NK-92 (cell line): ENCODE data around the gene OR51M1.
"Not testable (repeated sequence)": the region's sequence is repeated elsewhere in the genome, so short reads cannot be mapped to it uniquely, and the experiment has no call there.

Source experiments
- DNase-seq: peaks from one replicate; lab custom pipeline; 2025; ENCODE audit not compliant: unreplicated experiment; lab: John Stamatoyannopoulos, UW

The OR51M1 gene

GRCh38 chr11:5383576-5383975 lies at the start of gene OR51M1:
Gene OR51M1 (plus strand): TSS chr11:5383812. CDS start chr11:5389399, 5,587 bp downstream.
- no peak for DNase-seq

DNA sequence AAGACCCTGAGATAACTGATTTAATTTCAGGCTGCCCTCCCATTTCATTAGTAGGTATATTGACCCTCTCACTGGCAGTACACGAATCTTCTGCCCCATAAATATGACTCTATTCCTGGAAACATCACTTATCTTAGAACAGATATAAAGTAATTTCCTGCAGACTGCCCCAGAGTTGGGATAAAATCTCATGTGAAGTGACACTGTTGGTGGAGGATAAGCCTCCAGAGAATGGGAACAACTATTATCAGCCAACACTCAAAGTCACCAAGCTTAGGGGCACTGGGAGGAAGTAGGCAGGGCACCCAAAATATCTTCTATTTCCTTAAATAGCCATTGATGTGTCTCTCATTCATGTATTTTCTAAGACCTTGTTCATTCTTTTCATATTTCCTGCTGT lies 48.4 kb upstream of the OR51M1 start:
- DNase-seq, result no peak

GRCh38 chr11:5336331-5336730 lies 47.3 kb upstream of the OR51M1 start:
- no peak for DNase-seq

GRCh38 chr11:5337253-5337652 lies 46.4 kb upstream of the OR51M1 start:
- DNase-seq, result not testable (repeated sequence)

DNA sequence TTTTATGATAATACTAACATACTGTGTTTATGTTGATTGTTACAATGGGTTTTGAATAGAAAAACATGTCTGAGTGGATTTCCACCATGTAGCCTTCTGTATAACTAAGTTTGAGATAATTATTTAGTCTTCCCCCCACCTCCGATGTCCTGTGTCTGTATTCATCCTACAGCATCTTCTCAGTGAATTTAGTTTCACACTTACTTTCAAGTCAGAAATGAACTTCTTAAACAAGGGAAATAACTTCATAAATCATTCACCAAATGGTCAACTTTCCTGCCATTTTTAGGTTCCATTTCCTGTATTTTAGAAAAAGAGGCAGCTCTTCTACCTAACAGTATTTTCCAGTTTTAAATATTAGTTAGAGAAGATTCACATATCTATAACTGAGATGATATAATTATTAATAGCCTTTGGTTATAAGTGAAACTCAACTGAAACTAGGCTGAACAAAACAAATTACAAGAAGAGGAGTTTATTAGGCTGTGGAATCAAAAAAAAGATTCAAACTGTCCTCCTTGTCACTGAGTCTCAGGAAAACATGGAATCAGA lies 43.8 kb upstream of the OR51M1 start:
- DNase-seq, result no peak

DNA sequence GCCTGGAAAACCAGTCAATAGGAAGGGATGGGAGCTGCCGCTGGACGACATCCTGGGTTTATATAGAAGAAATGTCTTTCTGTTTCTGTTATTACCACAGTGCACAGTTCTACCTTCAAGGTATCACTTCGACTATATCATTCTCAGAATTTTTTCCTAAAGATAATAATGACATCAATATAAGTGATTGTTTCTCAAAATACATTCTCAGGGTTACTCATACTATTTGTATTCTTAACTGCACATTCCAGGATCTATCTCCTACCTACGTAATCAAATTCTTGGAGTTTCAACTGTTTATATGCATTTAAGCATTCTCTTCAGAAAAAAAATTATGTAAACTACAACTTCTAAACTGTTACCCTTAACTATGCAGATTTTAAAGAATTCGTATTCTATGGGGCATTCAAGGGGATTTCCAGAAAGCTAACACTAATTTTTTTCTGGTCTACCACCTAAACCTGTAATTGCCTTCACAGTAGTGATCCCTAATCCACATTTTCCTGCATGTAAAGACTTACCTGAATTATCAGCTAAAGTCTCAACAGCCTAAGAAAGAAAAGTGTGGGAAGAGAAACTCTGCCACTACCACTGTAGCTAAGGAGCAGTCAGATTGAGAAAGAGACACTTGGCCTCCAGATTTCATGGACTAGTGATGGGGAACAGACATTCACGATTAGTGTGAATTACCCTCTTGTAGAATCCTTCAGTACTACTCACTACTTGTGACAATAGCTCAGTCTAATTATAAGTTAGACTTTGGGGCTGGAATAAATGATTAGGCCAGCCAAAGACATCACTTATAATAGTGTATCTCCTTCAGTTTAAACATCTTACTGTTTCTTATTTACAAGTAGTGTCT lies 39.9 kb upstream of the OR51M1 start, which contains the start of gene OR51B5:
OR51B5 (minus strand) TSS at position 51 of the 862 bp plus-strand sequence; CDS start at position 51, 0 bp downstream.
- no peak for DNase-seq

DNA sequence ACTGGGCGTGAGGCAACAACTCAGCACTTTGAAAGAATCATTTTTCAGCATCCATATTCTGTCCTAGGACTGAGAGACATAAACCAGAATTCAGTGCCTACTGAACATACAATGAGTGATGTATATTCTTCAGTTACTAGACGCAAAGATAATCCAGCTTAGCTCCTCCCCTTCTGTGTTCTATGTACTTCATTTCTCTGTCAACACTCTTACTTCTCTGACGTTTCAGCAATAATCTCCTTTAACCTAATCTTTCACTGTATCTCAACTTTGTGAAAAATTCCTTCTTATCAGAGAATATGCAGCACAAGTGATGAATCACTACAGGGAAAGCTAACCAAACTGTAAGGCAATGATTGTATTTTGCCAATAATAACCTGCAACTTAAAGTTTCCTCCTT lies 37.8 kb upstream of the OR51M1 start:
- no peak for DNase-seq

DNA sequence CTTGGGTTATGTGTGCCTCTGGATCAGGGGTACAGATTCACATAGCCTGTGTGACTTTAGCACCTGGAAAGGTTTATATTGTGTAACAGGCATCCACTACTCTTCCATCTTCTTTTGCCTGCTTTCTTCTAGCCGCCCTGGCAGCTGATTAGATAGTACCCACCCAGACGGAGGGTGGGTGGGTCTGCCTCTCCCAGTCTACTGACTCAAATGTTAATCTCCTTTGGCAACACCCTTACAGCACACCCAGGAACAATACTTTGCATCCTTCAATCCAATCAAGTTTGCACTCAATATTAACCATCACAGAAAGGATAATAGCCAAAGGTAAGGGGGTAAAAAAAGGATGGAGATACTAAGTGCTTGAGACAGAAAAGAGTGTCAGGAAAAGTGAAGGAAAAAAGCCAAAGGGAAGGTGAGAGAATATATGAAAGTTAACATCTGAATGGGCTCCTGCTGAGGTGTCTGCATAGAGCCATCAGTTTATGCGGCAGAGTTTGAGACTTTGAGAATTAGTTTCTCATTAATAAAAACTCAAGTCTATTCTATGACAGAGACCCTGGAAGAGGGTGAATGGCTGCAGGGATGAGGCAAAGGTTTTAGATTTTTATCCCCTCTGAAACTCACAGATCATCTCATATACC lies 34.9 kb upstream of the OR51M1 start:
- no peak for DNase-seq

DNA sequence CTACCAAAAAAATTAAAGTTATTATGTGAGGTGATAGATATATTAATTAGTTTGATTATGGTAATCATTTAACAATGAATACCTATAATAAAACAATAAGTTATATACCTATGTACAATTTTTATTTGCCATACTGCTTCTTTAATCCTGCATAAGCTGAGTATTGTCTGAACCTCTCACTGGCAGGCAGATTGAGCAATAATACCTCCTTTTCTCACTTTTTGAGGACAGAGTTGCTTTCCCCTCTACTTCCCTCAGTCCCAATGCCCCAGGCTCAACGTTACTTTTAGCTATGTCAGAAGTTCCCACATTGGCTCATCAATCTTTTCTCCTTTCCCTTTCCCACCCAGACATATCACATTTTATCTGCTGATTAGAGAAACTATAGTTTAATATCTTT lies 34.1 kb upstream of the OR51M1 start:
- DNase-seq, result no peak

- no peak for DNase-seq
Measured at GRCh38 chr11:5351208-5351607, 32.4 kb upstream of the OR51M1 start, which contains the start of gene OR51B6. Gene OR51B6 (plus strand): TSS chr11:5351508. CDS start chr11:5351508, 0 bp downstream.

DNA sequence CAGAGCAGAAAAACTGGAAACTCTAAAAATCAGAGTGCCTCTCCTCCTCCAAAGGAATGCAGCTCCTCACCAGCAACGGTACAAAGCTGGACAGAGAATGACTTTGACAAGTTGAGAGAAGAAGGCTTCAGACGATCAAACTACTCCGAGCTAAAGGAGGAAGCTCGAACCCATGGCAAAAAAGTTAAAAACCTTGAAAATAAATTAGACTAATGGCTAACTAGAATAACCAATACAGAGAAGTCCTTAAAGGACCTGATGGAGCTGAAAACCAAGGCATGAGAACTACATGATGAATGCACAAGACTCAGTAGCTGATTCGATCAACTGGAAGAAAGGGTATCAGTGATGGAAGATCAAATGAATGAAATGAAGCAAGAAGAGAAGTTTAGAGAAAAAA lies 27.6 kb upstream of the OR51M1 start:
- not testable (repeated sequence) for DNase-seq

- no peak for DNase-seq
Measured at GRCh38 chr11:5362017-5362625, 21.5 kb upstream of the OR51M1 start.

DNA sequence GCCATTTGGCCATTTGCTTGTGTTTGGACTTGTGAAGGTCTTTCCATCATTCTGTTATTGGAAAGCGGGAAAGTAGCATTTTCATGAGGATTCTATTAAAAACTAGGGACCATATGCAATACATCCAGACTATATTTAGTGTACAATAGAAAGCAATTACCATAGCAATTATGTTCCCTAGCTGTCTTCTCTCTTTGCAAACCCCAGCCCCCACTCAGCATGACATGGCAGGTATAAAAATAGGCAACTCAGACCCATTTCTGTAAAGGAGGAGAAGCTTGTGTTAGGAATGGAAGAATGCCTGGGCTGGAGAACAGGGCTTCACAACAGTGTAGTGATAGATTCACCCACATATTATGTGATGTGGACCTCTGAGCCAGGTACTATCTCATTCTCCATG lies 19.9 kb upstream of the OR51M1 start:
- no peak for DNase-seq

DNA sequence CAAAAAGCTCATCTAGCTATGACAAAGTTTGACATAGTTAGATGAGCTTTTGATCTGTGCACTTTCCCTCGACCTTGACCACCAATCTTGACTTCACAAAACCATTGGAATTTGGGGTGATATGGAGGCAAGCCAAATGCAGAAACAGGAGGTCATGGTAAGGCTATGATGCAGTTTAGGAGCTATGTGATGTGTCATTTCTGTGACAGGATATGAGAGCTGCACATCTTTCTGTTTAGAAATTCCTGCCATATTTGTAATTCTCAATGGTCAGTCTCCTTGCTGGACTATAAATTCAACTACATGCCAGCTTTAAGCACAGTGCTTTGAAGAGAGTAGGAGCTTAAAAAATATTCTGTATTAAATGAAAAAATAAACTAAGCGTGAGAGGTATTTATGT lies 19.4 kb upstream of the OR51M1 start:
- no peak for DNase-seq

DNA sequence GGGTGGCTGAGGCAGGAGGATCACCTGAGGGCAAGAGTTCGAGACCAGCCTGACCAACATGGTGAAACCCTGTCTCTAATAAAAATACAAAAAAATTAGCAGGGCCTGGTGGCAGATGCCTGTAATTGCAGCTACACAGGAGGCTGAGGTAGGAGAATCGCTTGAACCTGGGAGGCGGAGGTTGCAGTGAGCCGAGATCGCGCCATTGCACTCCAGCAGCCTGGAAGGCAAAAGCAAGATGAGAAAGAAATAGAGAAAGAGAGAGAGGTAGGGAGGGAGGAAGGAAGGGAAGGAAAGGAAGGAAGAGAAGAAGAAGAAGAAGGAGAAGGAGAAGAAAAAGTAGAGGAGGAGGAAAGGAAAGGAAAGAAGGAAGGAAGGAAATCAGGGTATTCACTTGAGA lies 17.2 kb upstream of the OR51M1 start:
- not testable (repeated sequence) for DNase-seq

GRCh38 chr11:5366856-5367255 lies 16.8 kb upstream of the OR51M1 start:
- no peak for DNase-seq

DNA sequence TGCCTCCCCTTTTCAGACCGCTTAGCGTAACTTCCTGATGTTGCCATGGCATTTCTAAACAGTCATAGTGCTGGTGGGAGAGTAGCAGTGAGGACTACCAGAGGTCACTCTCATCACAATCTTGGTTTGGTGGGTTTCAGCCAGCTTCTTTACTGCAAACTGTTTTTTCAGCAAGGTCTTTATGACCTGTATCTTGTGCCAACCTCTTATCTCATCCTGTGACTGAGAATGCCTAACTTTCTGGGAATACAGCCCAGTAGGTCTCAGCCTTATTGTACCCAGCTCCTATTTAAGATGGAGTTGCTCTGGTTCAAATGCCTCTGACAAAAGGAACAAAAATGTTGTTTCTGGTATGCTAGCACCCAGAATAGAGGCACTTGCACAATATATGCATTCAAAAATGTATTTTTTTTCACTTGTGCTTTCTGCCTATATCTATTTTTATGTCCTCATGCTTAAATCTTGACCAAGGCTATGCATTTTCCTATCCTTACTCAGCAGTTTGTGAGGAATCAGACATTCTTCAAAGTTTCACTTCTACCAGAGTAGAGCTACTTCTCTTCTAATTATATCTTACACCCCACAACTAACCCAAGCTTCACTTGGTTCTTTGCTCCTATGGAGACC lies 16.1 kb upstream of the OR51M1 start:
- DNase-seq, result no peak

GRCh38 chr11:5368502-5369043 lies 15.0 kb upstream of the OR51M1 start:
- DNase-seq, result no peak

DNA sequence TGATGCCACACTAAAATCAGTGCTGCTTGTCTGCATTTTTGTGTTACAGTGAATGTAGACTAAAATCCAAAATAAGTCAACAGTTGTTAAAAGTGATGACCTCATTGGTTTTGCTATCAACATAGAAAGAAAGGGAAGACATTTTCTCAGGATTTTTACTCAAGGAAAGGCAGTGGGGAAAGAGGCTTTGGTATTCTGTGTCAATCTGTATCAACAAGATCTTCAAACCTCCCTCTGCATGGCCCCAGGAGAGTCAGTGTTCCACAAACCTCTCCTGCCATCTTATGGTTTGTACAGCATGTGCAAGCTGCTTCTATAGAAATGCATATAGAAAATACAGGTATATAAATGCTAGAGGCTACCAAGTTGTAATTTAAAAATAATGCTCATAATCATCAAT lies 13.8 kb upstream of the OR51M1 start:
- no peak for DNase-seq

DNA sequence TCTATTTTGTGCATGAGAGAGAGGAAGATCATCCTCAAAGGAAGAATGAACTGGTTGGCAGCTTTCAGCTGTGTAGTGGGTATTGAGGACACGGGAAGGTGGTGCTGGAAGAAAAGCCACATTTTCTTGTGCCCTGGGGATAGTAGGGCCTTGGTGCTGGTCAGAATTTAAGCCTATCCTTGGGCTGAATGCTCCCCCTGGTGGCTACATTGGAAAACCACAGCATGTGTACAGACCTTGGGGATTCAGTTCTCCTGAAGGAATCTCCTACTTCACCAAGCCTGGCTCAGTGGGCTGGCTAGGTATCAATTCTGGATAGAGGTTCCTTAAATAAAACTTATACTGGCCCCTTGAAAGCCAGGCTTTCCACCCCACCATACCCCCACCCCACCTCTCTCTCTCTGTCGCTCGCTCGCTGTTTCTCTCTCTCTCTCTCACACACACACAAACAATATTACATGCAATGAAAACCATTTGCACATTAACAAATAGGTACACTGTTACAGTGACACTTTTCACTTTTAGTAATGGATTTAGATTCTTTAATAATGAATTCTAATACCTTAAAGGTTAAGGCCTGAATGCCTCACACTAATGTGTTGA lies 2.8 kb upstream of the OR51M1 start:
- no peak for DNase-seq
